GM21528 (cell line): ENCODE measurements around the gene CLIC6.
"Not testable (repeated sequence)": the region's sequence is repeated elsewhere in the genome, so short reads cannot be mapped to it uniquely, and the experiment has no call there.

Source experiments
- ATAC-seq: cut with Tn5 transposase; IDR thresholded peaks from one replicate; pipeline ENCODE4 v1.9.1; 2021; ENCODE audit warnings: mild to moderate bottlenecking, moderate library complexity; ENCODE audit not compliant: unreplicated experiment, low FRiP score

The CLIC6 gene

DNA sequence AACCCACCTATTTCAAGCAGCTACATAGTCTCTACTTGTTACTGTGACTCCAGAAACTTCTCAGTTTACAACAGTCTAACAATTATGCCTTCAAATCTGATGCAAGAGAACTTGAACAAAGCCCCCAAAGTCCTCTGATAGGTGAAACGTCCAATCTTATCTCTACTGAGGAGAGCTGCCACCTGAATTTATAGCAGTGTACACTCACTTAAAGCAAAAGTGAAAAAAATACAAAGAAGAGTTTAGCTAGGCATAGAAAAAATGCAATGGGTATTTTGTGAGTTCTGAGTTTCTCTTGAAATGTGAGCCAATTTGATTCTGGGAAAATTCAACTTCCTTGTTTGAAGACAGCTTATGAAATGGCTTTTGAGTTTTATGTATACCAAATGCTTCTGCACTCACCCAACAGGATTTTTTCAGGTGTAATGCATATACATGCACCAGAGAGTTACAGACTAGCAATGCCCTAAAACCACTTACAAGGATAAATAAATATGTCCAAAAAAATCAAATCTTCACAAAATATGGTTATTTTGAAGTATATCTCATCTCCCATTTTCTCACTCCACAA lies 17.8 kb upstream of the CLIC6 start:
- ATAC-seq, result no peak

DNA sequence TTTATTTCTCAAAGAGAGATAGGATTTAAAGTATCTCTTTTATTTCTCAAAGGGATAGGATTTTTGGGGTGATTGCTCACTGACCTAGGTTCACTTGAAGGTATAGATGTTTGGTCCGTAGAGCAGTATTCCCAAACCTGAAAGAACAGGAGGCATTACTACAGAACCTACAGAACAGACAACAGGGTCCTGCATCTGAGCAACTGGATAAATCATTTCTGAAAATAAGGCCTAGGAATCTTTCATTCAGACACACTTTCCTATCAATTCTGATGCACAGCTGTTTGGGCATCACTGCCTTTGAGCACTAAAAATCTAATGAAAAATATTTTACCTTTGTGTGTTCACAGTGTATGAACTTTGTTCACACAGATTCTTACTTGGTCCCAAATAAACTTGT lies 17.2 kb upstream of the CLIC6 start:
- no peak for ATAC-seq

DNA sequence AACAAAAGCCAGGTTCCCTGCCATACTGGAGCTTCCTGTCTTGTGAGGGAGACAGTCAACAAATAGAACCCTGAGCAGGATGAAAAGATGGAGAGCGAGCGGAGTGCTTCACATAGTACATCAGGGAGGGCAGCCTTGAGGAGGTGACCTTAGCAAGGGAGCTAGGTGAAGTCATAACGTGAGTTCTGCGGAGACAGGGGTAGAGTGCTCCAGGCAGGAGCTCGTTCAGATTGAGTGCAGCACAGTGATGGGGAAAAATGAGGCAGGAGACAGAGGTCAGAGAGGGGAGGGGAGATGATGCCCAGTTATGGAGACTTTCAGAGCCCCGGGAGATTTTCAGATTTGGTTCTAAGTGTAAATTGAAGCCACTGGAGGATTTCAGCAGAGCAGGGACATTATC lies 15.3 kb upstream of the CLIC6 start:
- no peak for ATAC-seq

DNA sequence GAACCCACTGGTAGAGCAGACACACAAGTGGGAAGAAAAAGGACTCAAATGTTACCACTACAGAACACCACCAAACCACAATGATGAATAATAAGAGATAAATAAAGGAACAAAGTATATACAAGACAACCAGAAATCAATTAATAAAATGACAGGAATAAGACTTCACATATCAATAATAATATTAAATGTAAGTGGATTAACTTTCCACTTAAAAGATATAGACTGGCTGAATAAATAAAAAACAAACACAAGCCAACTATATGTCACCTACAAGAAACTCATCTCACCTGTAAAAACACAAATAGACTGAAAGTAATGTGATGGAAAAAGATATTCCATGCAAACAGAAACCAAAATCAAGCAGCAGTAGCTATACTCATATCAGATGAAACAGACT lies 6.9 kb upstream of the CLIC6 start:
- ATAC-seq, result no peak

DNA sequence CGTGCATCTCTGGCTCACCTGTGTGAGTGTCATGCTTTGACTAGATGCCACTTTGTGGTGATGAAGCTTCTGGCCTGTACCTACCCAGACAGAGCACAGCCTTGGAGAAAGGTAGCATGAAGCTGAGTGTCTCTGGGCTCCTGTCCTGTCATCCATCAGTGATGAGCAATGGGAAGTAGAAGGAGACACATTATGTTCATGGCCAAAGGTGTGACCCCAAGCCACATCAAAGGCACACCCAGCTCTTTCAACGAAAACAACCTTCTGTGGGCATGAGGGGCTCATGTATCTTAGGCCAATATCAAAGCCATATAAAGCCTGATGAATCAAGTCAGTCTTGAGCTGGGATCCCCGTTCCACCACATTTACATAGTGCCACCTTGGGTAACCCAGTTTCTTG lies 1.0 kb upstream of the CLIC6 start:
- no peak for ATAC-seq

DNA sequence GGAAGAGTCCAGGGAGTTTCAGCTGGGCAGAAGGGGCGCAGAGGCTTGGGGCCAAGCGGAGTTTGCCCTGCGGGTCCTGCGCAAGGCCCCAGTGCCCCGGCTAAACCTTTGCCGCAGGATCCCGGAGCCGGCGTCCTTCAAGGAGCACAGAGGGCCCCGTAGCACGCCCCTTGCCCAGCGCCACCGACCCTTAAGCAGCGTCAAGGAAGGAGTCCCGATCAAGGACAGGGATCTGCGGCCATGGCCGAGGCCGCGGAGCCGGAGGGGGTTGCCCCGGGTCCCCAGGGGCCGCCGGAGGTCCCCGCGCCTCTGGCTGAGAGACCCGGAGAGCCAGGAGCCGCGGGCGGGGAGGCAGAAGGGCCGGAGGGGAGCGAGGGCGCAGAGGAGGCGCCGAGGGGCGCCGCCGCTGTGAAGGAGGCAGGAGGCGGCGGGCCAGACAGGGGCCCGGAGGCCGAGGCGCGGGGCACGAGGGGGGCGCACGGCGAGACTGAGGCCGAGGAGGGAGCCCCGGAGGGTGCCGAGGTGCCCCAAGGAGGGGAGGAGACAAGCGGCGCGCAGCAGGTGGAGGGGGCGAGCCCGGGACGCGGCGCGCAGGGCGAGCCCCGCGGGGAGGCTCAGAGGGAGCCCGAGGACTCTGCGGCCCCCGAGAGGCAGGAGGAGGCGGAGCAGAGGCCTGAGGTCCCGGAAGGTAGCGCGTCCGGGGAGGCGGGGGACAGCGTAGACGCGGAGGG lies 520 bp downstream of the CLIC6 start:
- no peak for ATAC-seq

DNA sequence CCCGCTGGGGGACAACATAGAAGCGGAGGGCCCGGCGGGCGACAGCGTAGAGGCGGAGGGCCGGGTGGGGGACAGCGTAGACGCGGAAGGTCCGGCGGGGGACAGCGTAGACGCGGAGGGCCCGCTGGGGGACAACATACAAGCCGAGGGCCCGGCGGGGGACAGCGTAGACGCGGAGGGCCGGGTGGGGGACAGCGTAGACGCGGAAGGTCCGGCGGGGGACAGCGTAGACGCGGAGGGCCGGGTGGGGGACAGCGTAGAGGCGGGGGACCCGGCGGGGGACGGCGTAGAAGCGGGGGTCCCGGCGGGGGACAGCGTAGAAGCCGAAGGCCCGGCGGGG lies 1.1 kb downstream of the CLIC6 start:
- not testable (repeated sequence) for ATAC-seq

DNA sequence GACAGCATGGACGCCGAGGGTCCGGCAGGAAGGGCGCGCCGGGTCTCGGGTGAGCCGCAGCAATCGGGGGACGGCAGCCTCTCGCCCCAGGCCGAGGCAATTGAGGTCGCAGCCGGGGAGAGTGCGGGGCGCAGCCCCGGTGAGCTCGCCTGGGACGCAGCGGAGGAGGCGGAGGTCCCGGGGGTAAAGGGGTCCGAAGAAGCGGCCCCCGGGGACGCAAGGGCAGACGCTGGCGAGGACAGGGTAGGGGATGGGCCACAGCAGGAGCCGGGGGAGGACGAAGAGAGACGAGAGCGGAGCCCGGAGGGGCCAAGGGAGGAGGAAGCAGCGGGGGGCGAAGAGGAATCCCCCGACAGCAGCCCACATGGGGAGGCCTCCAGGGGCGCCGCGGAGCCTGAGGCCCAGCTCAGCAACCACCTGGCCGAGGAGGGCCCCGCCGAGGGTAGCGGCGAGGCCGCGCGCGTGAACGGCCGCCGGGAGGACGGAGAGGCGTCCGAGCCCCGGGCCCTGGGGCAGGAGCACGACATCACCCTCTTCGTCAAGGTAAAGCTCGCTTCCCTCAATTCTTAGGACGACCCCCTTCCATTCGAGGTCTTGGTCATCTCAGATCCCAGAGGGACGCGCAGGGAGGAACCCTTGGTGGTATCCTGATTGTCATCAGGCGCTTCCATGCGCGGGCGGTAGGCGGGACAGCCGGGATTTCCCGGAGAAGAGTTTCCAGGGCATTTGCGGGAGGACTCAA lies 1.6 kb downstream of the CLIC6 start:
- ATAC-seq, result no peak

DNA sequence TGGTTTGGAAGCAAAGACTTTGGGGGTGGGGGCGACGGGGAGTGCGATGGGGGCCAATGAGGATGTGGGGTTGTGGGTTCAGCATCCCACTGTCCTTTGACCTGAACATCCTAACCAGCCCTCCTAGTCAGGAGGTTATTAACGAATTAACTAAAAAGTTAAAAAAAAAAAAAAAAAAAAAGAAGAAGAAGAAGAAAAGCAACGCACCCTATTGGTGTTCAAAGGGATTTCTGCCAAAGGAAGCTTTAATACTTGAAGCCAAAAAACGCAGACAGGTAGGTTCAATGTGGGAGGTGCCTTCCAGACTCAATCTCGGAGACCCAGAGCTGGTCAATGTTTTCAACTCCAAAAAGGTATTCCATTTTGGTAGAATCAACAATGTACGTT lies 2.2 kb downstream of the CLIC6 start:
- ATAC-seq, result no peak

DNA sequence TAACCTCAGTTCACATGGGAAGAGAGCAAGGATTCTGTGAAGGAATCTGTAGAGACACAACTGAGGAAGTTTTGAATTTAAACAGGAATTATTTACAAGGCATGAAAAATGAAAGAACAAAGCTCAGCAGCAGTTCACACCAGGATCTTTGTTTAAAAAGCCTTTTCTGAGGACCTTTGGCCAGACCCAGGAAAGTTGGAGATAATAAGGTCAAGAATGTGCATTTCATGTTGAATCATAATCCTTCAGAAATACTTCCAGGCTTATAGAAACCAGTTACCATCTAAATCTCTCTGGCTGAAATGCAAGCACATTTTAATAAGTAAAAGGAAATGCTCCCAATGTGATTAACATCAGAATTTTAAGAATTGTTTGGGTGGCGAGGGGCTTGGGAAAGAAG lies 2.7 kb downstream of the CLIC6 start:
- ATAC-seq, result no peak

DNA sequence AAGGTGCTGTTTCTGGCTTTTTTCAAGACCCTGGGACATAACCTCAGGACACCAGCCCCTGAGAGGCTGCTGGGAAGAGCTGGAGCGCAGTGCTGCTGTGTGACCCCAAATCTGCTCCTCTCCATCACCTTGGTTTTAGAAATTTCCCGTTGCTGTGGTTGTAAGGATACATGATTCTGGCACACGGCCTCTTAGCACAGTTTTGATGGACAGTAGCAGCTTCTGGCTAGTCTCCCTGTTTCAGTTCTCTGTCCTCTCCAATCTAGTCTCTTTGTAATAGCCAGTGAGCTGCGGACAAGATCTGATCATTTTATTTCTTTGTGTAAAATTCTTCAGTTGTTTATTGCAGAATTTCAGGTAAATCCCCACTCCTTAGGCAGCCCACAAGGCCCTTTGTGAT lies 3.1 kb downstream of the CLIC6 start:
- ATAC-seq, result no peak

DNA sequence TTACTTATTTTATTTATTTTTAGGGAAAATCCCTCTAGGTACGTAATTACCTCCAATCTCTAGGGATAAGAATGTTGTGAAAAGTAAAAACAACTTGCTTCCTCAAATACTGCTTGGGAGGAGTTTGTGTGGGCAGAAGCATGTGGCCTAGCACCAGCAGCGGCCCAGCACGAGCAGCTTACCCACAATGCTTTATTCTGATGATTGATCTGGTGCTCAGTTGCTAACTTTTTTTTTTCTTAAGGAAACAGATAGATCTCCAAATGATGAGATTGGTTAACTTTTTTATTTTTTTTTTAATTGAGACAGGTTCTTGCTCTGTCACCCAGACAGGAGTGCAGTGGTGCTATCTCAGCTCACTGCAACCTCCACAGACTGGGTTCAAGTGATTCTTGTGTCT lies 4.2 kb downstream of the CLIC6 start:
- no peak for ATAC-seq

DNA sequence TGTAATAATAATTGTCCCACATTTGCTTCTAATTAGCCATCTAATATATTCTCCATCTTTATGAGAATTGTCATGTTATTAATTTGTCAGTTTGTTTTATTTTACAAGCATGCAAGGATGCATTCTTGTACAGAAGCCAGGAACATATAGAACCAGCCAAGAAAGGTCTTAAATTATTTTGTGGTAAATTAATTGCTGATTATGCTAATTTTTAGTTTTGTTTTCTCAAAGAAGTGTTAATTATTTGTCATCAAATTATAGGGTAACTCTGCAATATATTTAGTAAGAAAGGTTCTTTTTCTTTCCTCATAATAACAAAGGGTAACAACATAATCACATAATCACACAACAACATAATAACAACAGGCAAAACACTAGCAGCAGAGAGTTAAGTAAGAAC lies 5.7 kb downstream of the CLIC6 start:
- no peak for ATAC-seq

DNA sequence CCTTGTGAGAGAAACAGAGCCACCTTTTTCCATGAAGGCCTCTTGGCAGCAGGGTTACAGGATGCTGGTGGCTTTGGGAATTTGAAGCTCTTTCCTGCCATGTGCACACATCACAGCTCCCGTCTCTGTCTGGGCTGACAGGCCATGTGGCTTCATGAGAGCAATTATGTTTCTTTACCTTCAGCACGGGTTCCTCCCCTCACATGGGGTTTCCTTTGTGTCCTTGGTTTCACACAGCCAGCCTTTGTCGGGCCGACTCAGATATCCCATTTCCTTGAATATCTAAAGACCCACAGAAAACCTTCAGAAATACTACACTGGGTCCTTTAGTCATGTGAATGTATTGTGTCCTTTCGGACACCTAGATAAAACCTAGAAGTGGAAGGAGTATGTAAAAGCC lies 7.1 kb downstream of the CLIC6 start:
- no peak for ATAC-seq

DNA sequence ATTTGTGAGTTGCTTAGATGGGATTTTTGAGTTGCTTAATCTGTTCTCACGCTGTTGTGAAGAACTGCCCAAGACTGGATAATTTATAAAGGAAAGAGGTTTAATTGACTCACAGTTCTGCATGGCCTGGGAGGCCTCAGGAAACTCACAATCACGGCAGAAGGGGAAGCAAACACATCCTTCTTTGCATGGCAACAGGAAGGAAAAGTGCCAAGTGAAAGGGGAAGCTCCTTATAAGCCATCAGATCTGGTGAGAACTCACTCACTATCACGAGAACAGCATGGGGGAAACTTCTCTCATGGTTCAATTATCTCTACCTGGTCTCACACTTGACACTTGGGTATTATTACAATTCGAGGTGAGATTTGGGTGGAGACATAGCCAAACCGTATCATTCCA lies 10.3 kb downstream of the CLIC6 start:
- ATAC-seq, result no peak

DNA sequence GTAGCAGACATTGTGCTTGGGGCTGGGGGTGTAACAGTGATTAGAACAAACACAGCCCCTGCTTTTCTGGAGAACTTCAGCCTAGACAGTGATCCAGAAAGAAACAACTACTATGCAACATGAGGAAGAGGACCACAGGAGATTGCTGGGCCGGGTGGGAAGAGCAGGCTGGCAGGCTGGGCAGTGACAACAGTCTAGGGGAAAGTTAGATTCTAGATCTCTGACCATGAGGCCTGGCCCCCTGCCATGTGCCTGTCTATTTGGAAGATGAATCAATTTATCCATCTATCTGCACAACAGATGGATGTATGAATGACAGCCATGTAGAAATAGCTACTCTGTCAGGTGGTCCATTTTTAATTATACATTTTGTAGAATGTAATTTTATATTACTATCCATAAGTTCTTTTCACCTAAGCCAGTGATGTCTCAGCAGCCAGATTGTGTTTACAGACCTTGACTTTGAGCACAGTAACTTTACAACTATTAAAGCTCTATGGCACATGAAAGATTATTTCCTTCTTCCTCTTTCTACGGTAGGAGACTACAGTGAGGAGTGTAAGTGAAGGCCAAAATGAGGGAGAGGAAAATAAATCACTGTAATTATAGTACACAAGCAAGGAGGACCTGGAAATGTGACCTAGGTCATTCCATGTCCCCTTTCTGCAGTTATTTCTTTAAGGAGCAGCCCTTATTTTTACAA lies 15.5 kb downstream of the CLIC6 start:
- no peak for ATAC-seq

DNA sequence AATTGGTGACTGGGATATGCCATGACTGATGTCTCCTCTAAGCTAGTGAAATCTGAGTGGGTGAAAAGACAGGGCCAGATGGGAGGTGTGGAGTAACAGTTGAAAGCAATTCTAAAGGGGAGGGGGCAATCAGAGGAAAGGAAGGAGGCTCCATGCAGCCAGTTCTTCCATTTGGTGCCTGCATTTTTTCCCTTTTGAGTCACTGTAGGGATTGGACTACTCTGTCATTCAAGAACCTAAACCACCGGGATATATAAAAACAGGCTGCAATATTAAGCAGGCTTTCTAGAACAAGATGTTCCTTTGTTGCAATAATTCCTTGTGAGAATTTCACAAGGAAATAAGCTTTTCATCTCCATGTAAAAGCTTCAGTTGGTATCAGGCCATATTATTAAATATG lies 18.3 kb downstream of the CLIC6 start:
- no peak for ATAC-seq

DNA sequence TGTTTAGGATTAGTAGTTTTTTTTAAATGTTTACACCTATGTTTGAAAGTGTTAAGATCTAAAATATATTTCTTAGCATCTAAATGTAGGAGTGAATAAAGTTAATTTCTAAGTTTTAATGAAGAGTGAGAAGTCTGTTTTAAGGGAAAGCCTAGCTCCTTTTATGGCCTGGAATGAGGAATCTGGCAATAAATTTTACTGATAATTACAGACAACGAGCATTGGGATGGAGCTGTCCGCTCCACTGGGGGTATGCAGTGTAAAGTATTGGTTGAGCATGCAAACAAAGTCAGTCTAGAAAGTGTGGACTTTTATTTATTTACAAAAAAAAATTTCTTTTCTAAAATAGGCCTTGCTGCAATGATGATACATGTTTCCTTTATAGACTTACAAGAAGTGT lies 19.0 kb downstream of the CLIC6 start:
- no peak for ATAC-seq

DNA sequence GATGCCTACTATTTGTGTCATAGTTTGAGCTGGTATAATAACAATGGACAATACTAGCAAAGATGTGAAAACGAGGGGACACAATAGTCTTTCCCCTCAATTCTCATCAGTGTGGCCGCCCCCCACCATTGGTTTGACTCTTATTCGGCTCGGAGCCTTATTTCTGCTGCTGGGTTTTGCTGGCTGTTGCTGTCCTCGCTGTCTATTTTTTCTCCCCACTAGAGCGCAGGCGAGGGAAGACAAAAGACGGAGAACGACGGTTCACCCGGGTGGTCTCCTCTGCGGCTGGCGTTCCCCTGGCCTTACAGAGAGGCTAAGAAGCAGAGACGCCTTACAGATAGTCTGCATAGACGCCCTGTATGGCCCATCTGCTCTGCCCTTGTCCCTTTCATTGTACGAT lies 19.4 kb downstream of the CLIC6 start:
- no peak for ATAC-seq

DNA sequence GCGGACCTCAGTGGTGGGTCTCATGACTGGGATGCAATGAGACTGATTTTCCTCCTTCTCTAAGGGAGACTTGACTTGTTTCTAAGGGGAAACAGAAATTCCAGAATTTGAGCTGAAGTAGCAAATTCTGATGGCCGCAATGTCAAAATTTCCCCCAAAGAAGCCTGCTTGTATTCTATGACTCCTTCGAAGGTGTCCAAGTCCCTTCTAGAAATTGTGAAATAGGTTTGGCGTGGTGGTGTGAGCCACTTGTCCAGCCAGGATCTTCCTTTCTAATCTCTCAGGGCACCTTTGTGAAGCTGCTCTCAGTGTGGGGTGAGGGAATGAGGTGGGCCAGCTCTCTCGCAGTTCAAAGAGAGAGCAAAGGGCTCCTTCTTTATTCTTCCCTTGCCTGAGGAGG lies 19.9 kb downstream of the CLIC6 start:
- no peak for ATAC-seq

DNA sequence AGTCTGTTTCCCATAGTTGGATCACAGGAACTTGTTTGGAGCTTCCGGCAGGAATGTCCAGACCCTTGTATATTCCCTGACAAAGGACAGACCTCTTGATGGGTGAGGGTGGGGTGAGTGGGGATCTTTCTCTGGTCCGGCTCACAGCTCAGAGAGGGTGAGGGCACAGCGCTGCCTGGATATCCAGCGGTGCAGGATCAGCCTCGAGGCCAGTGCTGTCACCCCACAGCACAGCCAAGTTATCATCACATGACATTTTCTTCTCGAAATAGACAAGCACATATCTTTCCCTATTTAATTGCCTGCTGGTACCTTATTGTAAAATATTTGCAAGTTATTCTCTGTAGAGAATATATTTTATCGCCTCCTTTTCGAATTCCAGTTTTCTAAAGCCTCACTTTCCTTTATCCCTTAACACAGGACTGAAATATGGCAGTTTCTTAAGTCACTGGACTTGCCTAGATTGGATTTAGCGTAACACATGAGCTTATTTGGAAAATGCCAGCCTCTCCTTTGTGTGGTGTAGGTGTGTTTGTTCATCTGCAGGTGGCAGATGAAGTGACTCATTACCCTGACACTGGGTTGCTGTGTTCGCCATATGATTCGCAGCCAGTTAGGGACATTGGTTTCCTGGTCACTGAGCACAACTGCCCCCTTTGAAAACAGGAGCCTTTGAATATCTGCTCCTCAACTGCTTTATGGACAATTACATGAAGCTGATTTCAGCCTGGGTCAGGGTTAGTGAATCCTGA lies 21.4 kb downstream of the CLIC6 start:
- ATAC-seq, result no peak
